ENCODE measurements around the gene CHN2. TPM values are rescaled to one million over a fixed set of nuclear protein-coding genes. Genes with fewer than 3 reads are reported as not detected.
A peak's percentile ranks its signal among the peaks of the same experiment; 100 is the strongest.

The CHN2 gene
- total RNA-seq, 1 donor from 2014 or later, result 5.7 TPM

- H3K36me3 ChIP-seq (ENCODE audit: control insufficient read depth, insufficient read depth, low read length), result no peaks in the 10 kb centered on the region
- no peak for DNase-seq (ENCODE audit: low read depth)
- H3K4me3 ChIP-seq (ENCODE audit: low read depth, low read length), result no peak overlapping the region
- TF ChIP-seq, protein P1, sequence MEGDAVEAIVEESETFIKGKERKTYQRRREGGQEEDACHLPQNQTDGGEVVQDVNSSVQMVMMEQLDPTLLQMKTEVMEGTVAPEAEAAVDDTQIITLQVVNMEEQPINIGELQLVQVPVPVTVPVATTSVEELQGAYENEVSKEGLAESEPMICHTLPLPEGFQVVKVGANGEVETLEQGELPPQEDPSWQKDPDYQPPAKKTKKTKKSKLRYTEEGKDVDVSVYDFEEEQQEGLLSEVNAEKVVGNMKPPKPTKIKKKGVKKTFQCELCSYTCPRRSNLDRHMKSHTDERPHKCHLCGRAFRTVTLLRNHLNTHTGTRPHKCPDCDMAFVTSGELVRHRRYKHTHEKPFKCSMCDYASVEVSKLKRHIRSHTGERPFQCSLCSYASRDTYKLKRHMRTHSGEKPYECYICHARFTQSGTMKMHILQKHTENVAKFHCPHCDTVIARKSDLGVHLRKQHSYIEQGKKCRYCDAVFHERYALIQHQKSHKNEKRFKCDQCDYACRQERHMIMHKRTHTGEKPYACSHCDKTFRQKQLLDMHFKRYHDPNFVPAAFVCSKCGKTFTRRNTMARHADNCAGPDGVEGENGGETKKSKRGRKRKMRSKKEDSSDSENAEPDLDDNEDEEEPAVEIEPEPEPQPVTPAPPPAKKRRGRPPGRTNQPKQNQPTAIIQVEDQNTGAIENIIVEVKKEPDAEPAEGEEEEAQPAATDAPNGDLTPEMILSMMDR (IDR thresholded peaks at IDR 0.05; ENCODE audit: insufficient read depth, low read length, poor library complexity, severe bottlenecking), result no peak
- no peaks in the 10 kb centered on the region for H3K27me3 ChIP-seq (ENCODE audit: control insufficient read depth, insufficient read depth, low read length)
These were observed 42.9 kb downstream of the CHN2 start for GRCh38 chr7:29237489-29237888.

DNA sequence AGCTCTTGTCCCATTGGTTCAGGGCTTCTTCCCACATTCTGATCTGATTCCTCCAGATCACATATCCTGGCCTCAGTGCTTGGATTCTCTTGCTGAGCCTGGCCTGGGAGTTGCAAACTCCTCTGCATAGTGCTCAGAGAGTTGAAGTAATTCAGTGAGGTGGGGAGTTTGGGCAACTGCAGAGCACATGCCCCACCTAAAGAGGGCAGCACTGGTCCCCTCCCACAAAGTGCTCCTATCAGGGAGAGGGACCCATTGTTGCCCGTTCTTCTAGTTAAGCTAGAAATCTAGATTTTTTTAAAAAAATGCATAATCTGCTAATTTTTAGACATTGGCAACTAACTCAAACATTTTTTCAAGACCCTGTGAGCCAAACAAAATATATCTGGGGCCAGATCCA is 45.1 kb downstream of the CHN2 start:
- H3K36me3 ChIP-seq (ENCODE audit: control insufficient read depth, insufficient read depth, low read length), result no peaks in the 10 kb centered on the region

DNA sequence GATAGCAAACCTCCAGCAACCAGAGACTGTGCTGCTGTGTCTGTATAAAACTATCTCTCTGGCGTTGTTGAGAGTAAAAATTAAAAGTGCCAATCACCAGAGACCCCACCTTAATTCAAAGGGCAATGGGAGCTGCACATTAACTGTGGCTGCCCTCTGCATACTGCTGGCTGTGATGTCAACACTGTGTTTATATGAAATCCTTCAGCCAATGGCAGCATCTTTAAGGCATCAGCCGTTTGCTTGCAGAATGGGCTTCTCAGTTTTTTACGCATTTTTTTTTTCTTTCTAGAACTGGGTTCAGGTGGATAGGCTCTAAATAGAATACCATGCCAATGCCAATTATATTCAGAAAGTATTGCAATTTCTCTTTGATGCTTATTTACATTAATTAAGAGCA is 47.7 kb downstream of the CHN2 start:
- no peaks in the 10 kb centered on the region for H3K36me3 ChIP-seq (ENCODE audit: control insufficient read depth, insufficient read depth, low read length)

More for the DNA sequence above, 45.1 kb downstream of the CHN2 start:
- Histone ChIP-seq H3K4me3 (ENCODE audit: low read depth, low read length) (no peak overlapping the region), H3K27me3 (ENCODE audit: control insufficient read depth, insufficient read depth, low read length) (no peaks in the 10 kb centered on the region)
- TF ChIP-seq, protein P1 (IDR thresholded peaks at IDR 0.05; ENCODE audit: insufficient read depth, low read length, poor library complexity, severe bottlenecking), result peak; percentile 10
- no peak for DNase-seq (ENCODE audit: low read depth)

GRCh38 chr7:29243910-29244655 is 49.5 kb downstream of the CHN2 start:
- H3K4me3 ChIP-seq (ENCODE audit: low read depth, low read length), result no peak overlapping the region
- TF ChIP-seq, protein P1 (IDR thresholded peaks at IDR 0.05; ENCODE audit: insufficient read depth, low read length, poor library complexity, severe bottlenecking), result peak; percentile 14
- no peaks in the 10 kb centered on the region for H3K27me3 ChIP-seq (ENCODE audit: control insufficient read depth, insufficient read depth, low read length)
- H3K36me3 ChIP-seq (ENCODE audit: control insufficient read depth, insufficient read depth, low read length), result no peaks in the 10 kb centered on the region
- DNase-seq (ENCODE audit: low read depth), result no peak

More for the DNA sequence above, 47.7 kb downstream of the CHN2 start:
- TF ChIP-seq, protein P1 (IDR thresholded peaks at IDR 0.05; ENCODE audit: insufficient read depth, low read length, poor library complexity, severe bottlenecking), result no peak
- H3K27me3 ChIP-seq (ENCODE audit: control insufficient read depth, insufficient read depth, low read length), result no peaks in the 10 kb centered on the region
- DNase-seq (ENCODE audit: low read depth), result no peak
- H3K4me3 ChIP-seq (ENCODE audit: low read depth, low read length), result no peak overlapping the region

DNA sequence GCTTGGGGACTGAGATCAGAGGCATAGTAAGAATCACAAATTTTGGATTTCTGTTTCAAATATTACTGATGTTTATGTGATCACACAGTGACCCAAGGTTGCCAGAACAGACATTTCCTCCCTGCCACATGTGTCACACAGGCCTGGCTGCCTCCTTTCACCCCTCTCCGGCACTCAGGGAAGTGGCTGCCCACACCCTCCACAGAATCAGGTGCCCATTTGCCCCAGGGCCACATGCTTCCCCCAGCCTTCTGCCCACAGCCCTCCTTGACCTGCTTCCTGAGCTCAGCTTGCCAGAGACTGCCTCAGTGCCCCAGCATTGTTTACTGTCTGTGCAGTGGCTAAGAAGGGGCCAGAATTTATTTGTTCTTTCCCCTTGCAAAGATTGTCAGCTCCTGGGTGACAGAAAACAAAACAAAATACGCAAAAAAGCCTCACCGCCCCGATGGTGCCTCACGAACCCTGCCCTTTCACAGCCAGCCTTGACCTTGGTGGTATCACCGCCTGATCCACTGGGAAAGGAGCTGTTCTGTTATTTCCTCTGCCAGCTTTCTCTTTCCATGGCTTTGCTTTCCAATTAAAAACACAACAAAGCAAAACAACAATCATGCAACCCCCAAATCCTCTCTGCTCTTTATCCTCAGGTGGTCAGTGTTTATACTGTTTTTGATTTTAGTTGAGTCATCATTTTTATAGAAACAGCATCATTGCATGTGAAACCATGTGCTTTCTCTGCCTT is 52.8 kb downstream of the CHN2 start:
- no peak for DNase-seq (ENCODE audit: low read depth)
- TF ChIP-seq, protein P1 (IDR thresholded peaks at IDR 0.05; ENCODE audit: insufficient read depth, low read length, poor library complexity, severe bottlenecking), result no peak
- no peaks in the 10 kb centered on the region for H3K27me3 ChIP-seq (ENCODE audit: control insufficient read depth, insufficient read depth, low read length)
- no peaks in the 10 kb centered on the region for H3K36me3 ChIP-seq (ENCODE audit: control insufficient read depth, insufficient read depth, low read length)
- no peak overlapping the region for H3K4me3 ChIP-seq (ENCODE audit: low read depth, low read length)

Data from kidney epithelial cell (primary cell).